H1 (cell line): ENCODE results near the gene RAD51B. TPM values are rescaled to one million over a fixed set of nuclear protein-coding genes. Genes with fewer than 3 reads are reported as not detected.

ENCODE experiments used
- CEBPB ChIP-seq: IDR thresholded peaks from 2 replicates; pipeline ENCODE4 v1.6.1; 2012; ENCODE audit warnings: low read depth, low read length
- CTBP2 ChIP-seq: IDR thresholded peaks from 2 replicates; pipeline ENCODE4 v1.7.0; 2011; ENCODE audit warnings: borderline replicate concordance, mild to moderate bottlenecking, moderate library complexity, mixed read lengths, low read length; ENCODE audit not compliant: insufficient read depth, insufficient read length
- RBBP5 ChIP-seq: IDR thresholded peaks from 2 replicates; pipeline ENCODE4 v1.7.1; 2012; ENCODE audit warnings: low read depth, mild to moderate bottlenecking, inconsistent platforms, low read length, moderate library complexity, borderline replicate concordance
- RXRA ChIP-seq: IDR thresholded peaks from 2 replicates; pipeline ENCODE4 v1.6.1; 2011; ENCODE audit warnings: low read depth, mild to moderate bottlenecking, low read length, moderate library complexity; ENCODE audit not compliant: insufficient read depth
- polyA plus RNA-seq, 7 experiments: library from polyadenylated mRNA; depleted of rRNA in 3 of 7; stranded (reverse) in 5 of 7; unstranded in 2 of 7; fragments of >200 nt in 5 of 7; fragments of 200-250 nt in 2 of 7; gene quantifications; 1 replicate in 5 of 7; 2 replicates in 1 of 7; 4 replicates in 1 of 7; pipeline versions ENCODE4 v1.2.1 to v1.2.3, GENCODE V29; 2011 to 2013; ENCODE audit warnings: missing spikeins in 2 of 7, mixed read lengths in 2 of 7
- total RNA-seq: library from RNA; stranded (reverse); fragmentation: NEBNext Ultra II Directional; extraction: Animal tissue kit (Norgen Biotek cat#: 25700); gene quantifications from 2 replicates; pipeline ENCODE4 v1.2.1, GENCODE V29; 2021

RAD51B gene
- total and polyA plus RNA-seq, 2 of the 8 experiments (the other 6 are each of a cell fraction or from before 2014, with no cell fraction given): 3.9 to 14.9 TPM

- TF ChIP-seq CTBP2: no peak
- no peak for TF ChIP-seq CEBPB
- TF ChIP-seq RXRA: no peak
- TF ChIP-seq RBBP5: no peak
- TF ChIP-seq, all 59 proteins: peak for 0
These were observed 844.0 kb downstream of the RAD51B start (continued) for GRCh38 chr14:68663385-68664076.
